ENCODE results near the gene SMIM29. TPM values are rescaled to one million over a fixed set of nuclear protein-coding genes. Genes with fewer than 3 reads are reported as not detected.

SMIM29 gene
- total RNA-seq, 1 donor from 2014 or later: 13.9 TPM

GRCh38 chr6:34237316-34237721, 11.5 kb downstream of the SMIM29 start:
- peaks cover 14% of the 10 kb centered on the region for H3K36me3 ChIP-seq (ENCODE audit: insufficient read depth, low read length)
- no peaks in the 10 kb centered on the region for H3K27me3 ChIP-seq (ENCODE audit: insufficient read depth, low read length)
- peak overlapping the region; percentile 9 for H2AFZ ChIP-seq (ENCODE audit: low read depth, low read length)
- TF ChIP-seq CTCF (IDR thresholded peaks at IDR 0.05; ENCODE audit: insufficient read depth, low read depth, low read length): no peak
- TF ChIP-seq EZH2 (IDR thresholded peaks at IDR 0.05; ENCODE audit: insufficient read depth, low read length): no peak
- H3K9ac ChIP-seq (ENCODE audit: low read length): peak overlapping the region; percentile 85
- Mint-ChIP-seq H3K27me3 (ENCODE audit: low read depth, unreplicated experiment) (no peaks in the 10 kb centered on the region), H3K4me3 (ENCODE audit: unreplicated experiment) (no peak overlapping the region), H3K4me1 (ENCODE audit: low read depth, unreplicated experiment) (peaks cover 6% of the 10 kb centered on the region), H3K36me3 (ENCODE audit: low read depth, unreplicated experiment) (peaks cover 4% of the 10 kb centered on the region), H3K27ac (ENCODE audit: unreplicated experiment) (no peak overlapping the region), H3K9me3 (ENCODE audit: unreplicated experiment) (no peaks in the 10 kb centered on the region)
- peaks cover 35% of the 10 kb centered on the region for H4K20me1 ChIP-seq (ENCODE audit: insufficient read depth, low read length)
- H3K27ac ChIP-seq (ENCODE audit: low read depth, low read length): peak overlapping the region; percentile 81
- peak overlapping the region; percentile 97 for H3K4me2 ChIP-seq (ENCODE audit: low read length)
- peaks cover 40% of the 10 kb centered on the region for H3K4me1 ChIP-seq (ENCODE audit: insufficient read depth, low read length)
- H3K79me2 ChIP-seq (ENCODE audit: insufficient read depth, low read length): peaks cover 49% of the 10 kb centered on the region
- no peak for DNase-seq (ENCODE audit: low read depth)
- peak overlapping the region; percentile 74 for H3K4me3 ChIP-seq (ENCODE audit: insufficient read depth, low read depth, low read length)
- no peaks in the 10 kb centered on the region for H3K9me3 ChIP-seq (ENCODE audit: insufficient read depth, low read depth, low read length)
- FAIRE-seq: no peak

DNA sequence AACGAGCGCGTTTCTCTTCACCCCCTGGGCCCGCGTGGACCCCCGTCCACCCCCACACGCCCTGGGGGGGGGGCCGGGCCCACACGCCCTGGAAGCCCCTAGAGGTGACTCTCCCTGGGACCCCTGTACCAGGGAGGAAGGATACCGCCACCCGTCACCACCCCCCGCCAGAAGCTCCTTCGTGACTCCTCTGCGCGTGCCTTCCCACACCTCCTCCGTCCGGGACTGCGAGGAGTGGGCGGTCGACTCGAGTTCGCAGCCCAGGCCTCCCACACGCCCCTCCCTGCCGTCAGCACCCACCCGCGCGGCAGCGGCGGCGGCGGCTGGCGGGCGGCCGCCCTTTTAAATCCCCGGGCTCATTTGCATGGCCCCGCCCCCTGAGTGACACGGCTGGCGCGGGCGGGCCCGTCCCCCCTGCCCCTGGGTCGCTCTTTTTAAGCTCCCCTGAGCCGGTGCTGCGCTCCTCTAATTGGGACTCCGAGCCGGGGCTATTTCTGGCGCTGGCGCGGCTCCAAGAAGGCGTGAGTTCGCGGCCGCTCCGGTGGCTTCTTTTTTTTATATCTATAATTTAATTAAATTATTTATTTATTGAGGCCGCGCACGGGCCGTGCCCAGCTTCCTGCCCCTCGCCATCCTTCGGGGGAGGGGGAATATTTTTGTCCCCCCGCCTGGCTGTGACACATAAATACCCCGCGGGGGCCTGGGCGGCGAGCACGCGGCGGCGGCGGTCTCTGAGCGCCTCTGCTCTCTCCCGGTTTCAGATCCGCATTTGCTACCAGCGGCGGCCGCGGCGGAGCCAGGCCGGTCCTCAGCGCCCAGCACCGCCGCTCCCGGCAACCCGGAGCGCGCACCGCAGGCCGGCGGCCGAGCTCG, 12.1 kb downstream of the SMIM29 start, which contains the start of gene HMGA1:
Gene HMGA1 (plus strand): TSS at position 431 of the 873 bp plus-strand sequence. CDS start 3,908 bp downstream, outside the sequence.
- H3K9me3 Mint-ChIP-seq (ENCODE audit: unreplicated experiment): no peaks in the 10 kb centered on the region
- H3K36me3 Mint-ChIP-seq (ENCODE audit: low read depth, unreplicated experiment): peaks cover 3% of the 10 kb centered on the region
- H3K27ac Mint-ChIP-seq (ENCODE audit: unreplicated experiment): peak within 1 kb of the TSS; percentile 71
- Histone ChIP-seq H3K27me3 (ENCODE audit: insufficient read depth, low read length) (no peaks in the 10 kb centered on the region), H2AFZ (ENCODE audit: low read depth, low read length) (peak within 1 kb of the TSS; percentile 9), H3K4me3 (ENCODE audit: insufficient read depth, low read depth, low read length) (peak within 1 kb of the TSS; percentile 74), H3K4me1 (ENCODE audit: insufficient read depth, low read length) (peaks cover 36% of the 10 kb centered on the region), H3K9me3 (ENCODE audit: insufficient read depth, low read depth, low read length) (no peaks in the 10 kb centered on the region), H3K27ac (ENCODE audit: low read depth, low read length) (peak within 1 kb of the TSS; percentile 81), H3K79me2 (ENCODE audit: insufficient read depth, low read length) (peaks cover 42% of the 10 kb centered on the region), H4K20me1 (ENCODE audit: insufficient read depth, low read length) (peaks cover 31% of the 10 kb centered on the region), H3K36me3 (ENCODE audit: insufficient read depth, low read length) (peaks cover 7% of the 10 kb centered on the region), H3K9ac (ENCODE audit: low read length) (peak within 1 kb of the TSS; percentile 85), H3K4me2 (ENCODE audit: low read length) (peak within 1 kb of the TSS; percentile 97)
- H3K4me3 Mint-ChIP-seq (ENCODE audit: unreplicated experiment): peak within 1 kb of the TSS; percentile 77
- peaks cover 2% of the 10 kb centered on the region for H3K4me1 Mint-ChIP-seq (ENCODE audit: low read depth, unreplicated experiment)
- H3K27me3 Mint-ChIP-seq (ENCODE audit: low read depth, unreplicated experiment): no peaks in the 10 kb centered on the region
- peak; percentile 68 for DNase-seq (ENCODE audit: low read depth)
- TF ChIP-seq EZH2 (IDR thresholded peaks at IDR 0.05; ENCODE audit: insufficient read depth, low read length) (no peak), CTCF (IDR thresholded peaks at IDR 0.05; ENCODE audit: insufficient read depth, low read depth, low read length) (no peak)
- FAIRE-seq: no peak

DNA sequence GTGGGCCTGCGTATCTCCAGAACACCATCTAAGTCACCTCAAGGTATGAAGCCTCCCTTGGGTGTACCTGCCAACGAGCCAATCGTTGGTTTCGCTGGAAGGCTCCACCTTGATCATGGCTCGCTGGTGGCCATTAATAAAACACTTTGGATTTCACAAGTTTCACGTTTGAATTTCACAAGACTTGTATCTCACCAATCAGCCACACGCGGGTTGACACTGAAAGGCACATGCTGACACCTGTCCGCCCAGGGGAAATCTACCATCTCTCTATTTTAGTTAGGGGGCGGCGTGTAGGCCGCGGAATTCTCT, 12.7 kb downstream of the SMIM29 start:
- Mint-ChIP-seq H3K4me1 (ENCODE audit: low read depth, unreplicated experiment) (no peaks in the 10 kb centered on the region), H3K27ac (ENCODE audit: unreplicated experiment) (peak overlapping the region; percentile 71), H3K4me3 (ENCODE audit: unreplicated experiment) (peak overlapping the region; percentile 75), H3K9me3 (ENCODE audit: unreplicated experiment) (no peaks in the 10 kb centered on the region), H3K27me3 (ENCODE audit: low read depth, unreplicated experiment) (no peaks in the 10 kb centered on the region), H3K36me3 (ENCODE audit: low read depth, unreplicated experiment) (no peaks in the 10 kb centered on the region)
- Histone ChIP-seq H3K79me2 (ENCODE audit: insufficient read depth, low read length) (peaks cover 37% of the 10 kb centered on the region), H3K4me3 (ENCODE audit: insufficient read depth, low read depth, low read length) (peak overlapping the region; percentile 62), H3K36me3 (ENCODE audit: insufficient read depth, low read length) (peaks cover 1% of the 10 kb centered on the region), H3K9ac (ENCODE audit: low read length) (peak overlapping the region; percentile 71), H3K4me2 (ENCODE audit: low read length) (peak overlapping the region; percentile 85), H4K20me1 (ENCODE audit: insufficient read depth, low read length) (peaks cover 27% of the 10 kb centered on the region), H3K27me3 (ENCODE audit: insufficient read depth, low read length) (no peaks in the 10 kb centered on the region), H3K9me3 (ENCODE audit: insufficient read depth, low read depth, low read length) (no peaks in the 10 kb centered on the region), H2AFZ (ENCODE audit: low read depth, low read length) (no peak overlapping the region), H3K27ac (ENCODE audit: low read depth, low read length) (peak overlapping the region; percentile 81), H3K4me1 (ENCODE audit: insufficient read depth, low read length) (peaks cover 36% of the 10 kb centered on the region)
- DNase-seq (ENCODE audit: low read depth): no peak
- FAIRE-seq: no peak
- TF ChIP-seq CTCF (IDR thresholded peaks at IDR 0.05; ENCODE audit: insufficient read depth, low read depth, low read length): no peak
- no peak for TF ChIP-seq EZH2 (IDR thresholded peaks at IDR 0.05; ENCODE audit: insufficient read depth, low read length)
